CD4-positive, alpha-beta T cell treated with Interleukin-6 at 100 ng/mL for 8 hours (primary cell): ENCODE measurements around the gene LSM10.

Experiments
- DNase-seq: peaks from one replicate; pipeline ENCODE4 v3.0.0-alpha.2; 2020; ENCODE audit warnings: mixed read lengths, low spot score

The LSM10 gene

GRCh38 chr1:36351227-36351977, 46.3 kb downstream of the LSM10 start:
- no peak for DNase-seq

- DNase-seq = peak; percentile 57
Observed at GRCh38 chr1:36350659-36351226, 47.0 kb downstream of the LSM10 start.

DNA sequence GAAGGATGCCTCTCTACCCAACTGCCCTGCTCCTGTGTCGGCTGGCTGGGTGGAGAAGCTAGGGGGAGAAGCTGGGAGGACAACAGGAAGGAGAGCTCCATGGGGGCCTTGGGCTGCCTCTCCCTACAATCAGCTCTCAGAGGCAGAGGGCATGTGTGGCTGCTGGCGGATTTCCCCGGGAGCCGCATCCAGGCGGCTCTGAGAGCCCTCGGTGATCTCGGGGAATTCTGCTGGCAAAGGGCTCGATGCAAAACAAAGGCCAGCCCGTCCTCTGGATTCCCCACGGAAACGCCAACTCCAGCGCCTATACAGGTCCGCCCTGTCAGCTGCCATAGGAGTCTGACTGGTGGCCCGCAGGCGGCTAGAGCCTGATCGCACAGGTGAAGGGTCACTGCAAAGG, 47.9 kb downstream of the LSM10 start:
- no peak for DNase-seq

- no peak for DNase-seq
Observed at GRCh38 chr1:36349241-36349671, 48.5 kb downstream of the LSM10 start.

- no peak for DNase-seq
Observed at GRCh38 chr1:36346741-36347370, 50.9 kb downstream of the LSM10 start.

DNA sequence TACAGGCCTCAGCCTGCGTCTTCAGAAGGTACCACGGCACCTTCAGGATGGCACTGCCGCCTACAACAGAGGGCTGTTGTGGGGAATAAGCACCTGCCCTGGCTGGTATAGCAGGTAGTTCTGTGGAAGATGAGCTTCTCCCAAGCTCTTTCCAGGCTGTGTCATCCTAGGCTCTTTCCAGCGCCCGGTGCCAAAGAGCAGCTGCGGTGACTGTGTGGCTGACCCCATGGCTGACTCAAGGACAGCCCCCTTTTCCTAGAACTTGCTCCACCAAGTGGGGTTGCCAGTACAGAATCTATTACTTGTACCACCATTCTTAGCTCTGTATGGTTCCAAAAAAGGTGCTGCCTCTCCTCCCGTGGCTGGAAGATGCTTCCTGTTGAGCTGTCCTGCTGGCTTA, 52.4 kb downstream of the LSM10 start:
- no peak for DNase-seq

- DNase-seq = no peak
Observed at GRCh38 chr1:36344395-36344680, 53.4 kb downstream of the LSM10 start.

GRCh38 chr1:36343651-36344394, 53.9 kb downstream of the LSM10 start:
- DNase-seq = no peak
